GM19099 (cell line): ENCODE results near the gene GTF3C4.

Experiments used
- POLR2A ChIP-seq: IDR thresholded peaks from 3 replicates; pipeline ENCODE4 v1.6.1; 2011; ENCODE audit warnings: low read depth; ENCODE audit not compliant: insufficient read length; ENCODE audit errors: extremely low read depth

The GTF3C4 gene

GRCh38 chr9:132731230-132731629, 61.0 kb downstream of the GTF3C4 start:
- no peak for TF ChIP-seq POLR2A

- no peak for TF ChIP-seq POLR2A
These were observed 62.3 kb downstream of the GTF3C4 start for GRCh38 chr9:132732326-132733259.

GRCh38 chr9:132733260-132733815, 63.1 kb downstream of the GTF3C4 start:
- no peak for TF ChIP-seq POLR2A

- no peak for TF ChIP-seq POLR2A
These were observed 69.5 kb downstream of the GTF3C4 start for GRCh38 chr9:132739710-132740310.

GRCh38 chr9:132740526-132741309, 70.5 kb downstream of the GTF3C4 start:
- TF ChIP-seq POLR2A: no peak

- TF ChIP-seq POLR2A: no peak
These were observed 72.6 kb downstream of the GTF3C4 start for GRCh38 chr9:132742821-132743311.

- TF ChIP-seq POLR2A: no peak
These were observed 73.7 kb downstream of the GTF3C4 start for GRCh38 chr9:132743931-132744479.
